Measurements from ENCODE around the gene TMEM163.

GRCh38 chr2:134670955-134671354 lies 47.8 kb downstream of the TMEM163 start:
- TF ChIP-seq POLR2A (IDR thresholded peaks at IDR 0.05): no peak
- TF ChIP-seq POLR2AphosphoS5 (IDR thresholded peaks at IDR 0.05): no peak
- no peak for TF ChIP-seq CTCF (IDR thresholded peaks at IDR 0.05)
